Right atrium auricular region (tissue), 2 donors: Measurements from ENCODE around the gene GAL3ST1. TPM values are rescaled to one million over a fixed set of nuclear protein-coding genes. Genes with fewer than 3 reads are reported as not detected.
"Not testable (repeated sequence)": the region's sequence is repeated elsewhere in the genome, so short reads cannot be mapped to it uniquely, and the experiment has no call there.

ENCODE experiments used
- DNase-seq: peaks from one replicate; pipeline ENCODE4 v3.0.0-alpha.2; 2019; ENCODE audit warnings: low spot score
- H3K27ac ChIP-seq, 2 donors: fragments of 200-600 bp; sonication (generic); 1 replicate in 1 of 2; 2 replicates in 1 of 2; pipeline ENCODE4 v1.5.1; 2016 to 2019
- H3K27me3 ChIP-seq, 2 donors: fragments of 200-600 bp; sonication (generic); one replicate each; pipeline versions ENCODE4 v1.5.1 to v1.6.0; 2017 to 2019
- H3K36me3 ChIP-seq: fragments of 200-600 bp; sonication (generic); one replicate; pipeline ENCODE4 v1.5.1; 2016
- H3K4me1 ChIP-seq, 2 donors: fragments of 200-600 bp; sonication (generic); one replicate each; pipeline versions ENCODE4 v1.5.1 to v1.6.0; 2017 to 2019
- H3K4me3 ChIP-seq, 2 donors: fragments of 200-600 bp; sonication (generic); 1 replicate in 1 of 2; 2 replicates in 1 of 2; pipeline ENCODE4 v1.5.1; 2017 to 2019; ENCODE audit warnings: mild to moderate bottlenecking in 1 of 2, moderate library complexity in 1 of 2
- H3K9me3 ChIP-seq, 2 donors: fragments of 200-600 bp; sonication (generic); one replicate each; pipeline ENCODE4 v1.5.1; 2019
- total RNA-seq, 2 donors: library from RNA; depleted of rRNA; stranded (reverse); fragments of >200 nt; gene quantifications; one replicate each; pipeline ENCODE4 v1.1.0, GENCODE V29; 2016
- TF ChIP-seq, protein P1 (sequence below), 2 donors: fragments of 200-600 bp; sonication (generic); IDR thresholded peaks; one replicate each; pipeline ENCODE4 v1.5.1; 2019; ENCODE audit warnings: antibody characterized with exemption in 2 of 2

Gene GAL3ST1
- total RNA-seq, 2 donors from 2014 or later: 0.33 to 1.7 TPM

DNA sequence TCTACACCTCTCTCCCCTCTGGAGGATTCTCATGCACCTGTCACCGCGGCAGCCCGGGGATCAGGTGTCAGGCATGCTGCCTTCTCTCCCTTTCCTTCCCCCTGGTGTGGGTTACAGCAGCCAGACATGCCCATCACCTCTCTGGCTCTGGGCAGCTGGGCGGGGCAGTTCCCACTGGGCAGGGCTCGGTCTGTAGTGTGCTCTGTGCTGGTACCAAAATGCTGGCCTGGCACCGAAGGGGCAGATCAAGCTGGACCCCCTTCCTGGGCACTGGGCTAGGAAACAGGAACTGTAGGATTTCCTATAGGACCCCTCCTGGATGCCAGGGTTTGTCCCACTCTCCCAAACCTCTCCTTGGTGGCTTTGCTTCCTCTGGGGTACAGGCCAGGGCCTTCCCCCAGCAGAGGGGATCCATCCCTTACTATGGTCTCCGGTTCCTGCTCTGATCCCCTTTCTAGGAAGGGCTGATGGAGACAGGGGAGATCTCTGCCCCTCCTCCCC lies 821 bp downstream of the GAL3ST1 start:
- peaks cover 0 to 25% of the 10 kb centered on the region in 2 donors for H3K4me1 ChIP-seq
- no peaks in the 10 kb centered on the region for H3K9me3 ChIP-seq
- no peak overlapping the region for H3K4me3 ChIP-seq
- no peak overlapping the region for H3K27ac ChIP-seq
- H3K36me3 ChIP-seq: peaks cover 29% of the 10 kb centered on the region
- H3K27me3 ChIP-seq: no peaks in the 10 kb centered on the region
- TF ChIP-seq, protein P1, sequence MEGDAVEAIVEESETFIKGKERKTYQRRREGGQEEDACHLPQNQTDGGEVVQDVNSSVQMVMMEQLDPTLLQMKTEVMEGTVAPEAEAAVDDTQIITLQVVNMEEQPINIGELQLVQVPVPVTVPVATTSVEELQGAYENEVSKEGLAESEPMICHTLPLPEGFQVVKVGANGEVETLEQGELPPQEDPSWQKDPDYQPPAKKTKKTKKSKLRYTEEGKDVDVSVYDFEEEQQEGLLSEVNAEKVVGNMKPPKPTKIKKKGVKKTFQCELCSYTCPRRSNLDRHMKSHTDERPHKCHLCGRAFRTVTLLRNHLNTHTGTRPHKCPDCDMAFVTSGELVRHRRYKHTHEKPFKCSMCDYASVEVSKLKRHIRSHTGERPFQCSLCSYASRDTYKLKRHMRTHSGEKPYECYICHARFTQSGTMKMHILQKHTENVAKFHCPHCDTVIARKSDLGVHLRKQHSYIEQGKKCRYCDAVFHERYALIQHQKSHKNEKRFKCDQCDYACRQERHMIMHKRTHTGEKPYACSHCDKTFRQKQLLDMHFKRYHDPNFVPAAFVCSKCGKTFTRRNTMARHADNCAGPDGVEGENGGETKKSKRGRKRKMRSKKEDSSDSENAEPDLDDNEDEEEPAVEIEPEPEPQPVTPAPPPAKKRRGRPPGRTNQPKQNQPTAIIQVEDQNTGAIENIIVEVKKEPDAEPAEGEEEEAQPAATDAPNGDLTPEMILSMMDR (IDR thresholded peaks at IDR 0.05): no peak
- DNase-seq: no peak

DNA sequence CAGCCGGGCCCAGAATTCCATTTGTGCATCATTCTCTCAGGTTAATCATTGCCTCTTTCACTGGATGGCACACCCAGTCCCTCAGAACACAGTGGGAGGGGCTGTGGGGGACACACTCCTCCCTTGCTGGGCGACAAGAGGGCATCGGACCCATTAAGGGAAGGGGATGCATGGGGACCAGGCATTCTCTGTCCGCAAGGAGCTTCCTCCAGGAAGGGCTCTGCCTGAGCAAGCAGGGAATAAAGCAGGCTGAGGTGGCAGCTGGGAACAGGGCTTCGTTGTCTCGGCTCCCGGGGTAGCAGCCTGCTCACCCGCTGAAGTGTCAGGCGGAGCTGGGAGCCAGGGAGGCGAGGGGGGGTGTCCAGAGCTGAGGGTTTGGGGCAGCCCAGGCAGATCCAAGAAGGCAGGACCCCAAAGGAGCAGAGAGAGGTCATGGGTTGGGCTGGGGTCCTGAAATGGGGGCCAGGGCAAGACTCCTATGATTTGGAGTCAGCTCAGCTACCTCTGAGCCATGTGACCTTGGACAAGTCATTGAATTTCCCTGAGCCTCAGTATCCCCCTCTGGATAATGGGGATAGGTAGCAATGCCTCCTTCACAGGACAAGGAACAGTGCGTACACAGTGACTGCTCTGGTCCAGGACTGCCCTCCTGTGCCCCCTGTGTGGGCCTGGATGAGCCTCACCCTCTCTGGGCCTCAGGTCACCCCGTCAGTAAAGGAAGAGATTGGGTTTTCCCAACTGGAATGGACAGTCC lies 1.4 kb downstream of the GAL3ST1 start:
- Histone ChIP-seq H3K4me3 (no peak overlapping the region), H3K9me3 (no peaks in the 10 kb centered on the region), H3K27me3 (no peaks in the 10 kb centered on the region), H3K27ac (no peak overlapping the region), H3K36me3 (peaks cover 23% of the 10 kb centered on the region), H3K4me1 (peaks cover 0 to 25% of the 10 kb centered on the region in 2 donors)
- TF ChIP-seq, protein P1 (IDR thresholded peaks at IDR 0.05): no peak
- no peak for DNase-seq

GRCh38 chr22:30572210-30572609 lies 2.3 kb downstream of the GAL3ST1 start:
- peaks cover 16% of the 10 kb centered on the region for H3K36me3 ChIP-seq
- H3K27me3 ChIP-seq: no peaks in the 10 kb centered on the region
- TF ChIP-seq, protein P1 (IDR thresholded peaks at IDR 0.05): no peak
- no peaks in the 10 kb centered on the region for H3K9me3 ChIP-seq
- H3K4me1 ChIP-seq: peaks cover 0 to 25% of the 10 kb centered on the region in 2 donors
- no peak overlapping the region for H3K27ac ChIP-seq
- DNase-seq: no peak
- H3K4me3 ChIP-seq: no peak overlapping the region

- Histone ChIP-seq H3K27ac (no peak overlapping the region), H3K27me3 (no peaks in the 10 kb centered on the region), H3K36me3 (no peaks in the 10 kb centered on the region), H3K4me3 (no peak overlapping the region), H3K4me1 (peaks cover 0 to 10% of the 10 kb centered on the region in 2 donors), H3K9me3 (no peaks in the 10 kb centered on the region)
- DNase-seq: no peak
- TF ChIP-seq, protein P1 (IDR thresholded peaks at IDR 0.05): no peak
Measured at GRCh38 chr22:30569674-30570202, 4.7 kb downstream of the GAL3ST1 start.

GRCh38 chr22:30568137-30568805 lies 6.2 kb downstream of the GAL3ST1 start:
- TF ChIP-seq, protein P1 (IDR thresholded peaks at IDR 0.05): no peak

GRCh38 chr22:30567277-30567676 lies 7.2 kb downstream of the GAL3ST1 start:
- H3K4me3 ChIP-seq, H3K27me3 ChIP-seq, H3K36me3 ChIP-seq, DNase-seq, H3K4me1 ChIP-seq, H3K27ac ChIP-seq, H3K9me3 ChIP-seq: not testable (repeated sequence)

More at GRCh38 chr22:30568137-30568805, 6.2 kb downstream of the GAL3ST1 start:
- no peak for DNase-seq
- Histone ChIP-seq H3K4me1 (no peaks in the 10 kb centered on the region), H3K4me3 (no peak overlapping the region), H3K9me3 (no peaks in the 10 kb centered on the region), H3K36me3 (no peaks in the 10 kb centered on the region), H3K27me3 (no peaks in the 10 kb centered on the region), H3K27ac (no peak overlapping the region)
